Liver (tissue), 3 donors: ENCODE results near the gene GOLGA6L7.

Experiments
- ATF3 ChIP-seq: IDR thresholded peaks from 2 replicates; pipeline ENCODE4 v1.6.1; 2016; ENCODE audit warnings: antibody characterized with exemption
- CTCF ChIP-seq: fragments of 150-350 bp; IDR thresholded peaks from 2 replicates; pipeline ENCODE4 v1.5.1; 2017; ENCODE audit warnings: improper control_type of control experiment, low read depth, low read length; ENCODE audit not compliant: missing input control
- EGR1 ChIP-seq, 2 donors: IDR thresholded peaks; 2 replicates each; pipeline ENCODE4 v1.6.1; 2016 to 2018; ENCODE audit warnings: antibody characterized with exemption in 2 of 2, low read depth in 2 of 2
- GABPA ChIP-seq, 2 donors: IDR thresholded peaks in 1 of 2; conservative IDR thresholded peaks in 1 of 2; 2 replicates each; pipeline ENCODE4 v1.6.1; 2016; ENCODE audit warnings: antibody characterized with exemption in 2 of 2, mild to moderate bottlenecking in 1 of 2, moderate library complexity in 1 of 2
- JUND ChIP-seq, 2 donors: IDR thresholded peaks; 2 replicates each; pipeline ENCODE4 v1.6.1; 2016; ENCODE audit warnings: antibody characterized with exemption in 2 of 2
- MAX ChIP-seq: IDR thresholded peaks from 2 replicates; pipeline ENCODE4 v1.6.1; 2016; ENCODE audit warnings: antibody characterized with exemption
- NR2F2 ChIP-seq: IDR thresholded peaks from 2 replicates; pipeline ENCODE4 v1.6.1; 2016; ENCODE audit warnings: antibody characterized with exemption
- RAD21 ChIP-seq, 2 donors: IDR thresholded peaks; 2 replicates each; pipeline ENCODE4 v1.6.1; 2016; ENCODE audit warnings: antibody characterized with exemption in 2 of 2, mild to moderate bottlenecking in 2 of 2
- REST ChIP-seq: IDR thresholded peaks from 2 replicates; pipeline ENCODE4 v1.6.1; 2016; ENCODE audit warnings: antibody characterized with exemption, mild to moderate bottlenecking
- SP1 ChIP-seq: IDR thresholded peaks from 2 replicates; pipeline ENCODE4 v1.6.1; 2018; ENCODE audit warnings: antibody characterized with exemption, mild to moderate bottlenecking
- TAF1 ChIP-seq: conservative IDR thresholded peaks from 2 replicates; pipeline ENCODE4 v1.6.1; 2016; ENCODE audit warnings: antibody characterized with exemption, mild to moderate bottlenecking
- YY1 ChIP-seq: IDR thresholded peaks from 2 replicates; pipeline ENCODE4 v1.6.1; 2016; ENCODE audit warnings: antibody characterized with exemption, mild to moderate bottlenecking
- donor health status: healthy.
- donor health status: healthy.

GRCh38 chr15:28880680-28881079 lies 32.2 kb upstream of the GOLGA6L7 start:
- TF ChIP-seq YY1, result no peak
- no peak for TF ChIP-seq CTCF
- TF ChIP-seq MAX, result no peak
- TF ChIP-seq REST, result no peak
- TF ChIP-seq RAD21 (IDR thresholded peaks at IDR 0.05), result no peak
- no peak for TF ChIP-seq SP1
- no peak for TF ChIP-seq TAF1
- no peak for TF ChIP-seq JUND (IDR thresholded peaks at IDR 0.05)
- no peak for TF ChIP-seq GABPA (IDR thresholded peaks at IDR 0.05 in 1 of 2, conservative IDR thresholded peaks at IDR 0.05 in 1 of 2)
- no peak for TF ChIP-seq ATF3
- no peak for TF ChIP-seq EGR1 (IDR thresholded peaks at IDR 0.05; ENCODE audit: low read depth in 2 of 2)
- TF ChIP-seq NR2F2, result no peak
